Measurements from ENCODE around the gene TMEM185B. TPM values are rescaled to one million over a fixed set of nuclear protein-coding genes. Genes with fewer than 3 reads are reported as not detected.
A peak's percentile ranks its signal among the peaks of the same experiment; 100 is the strongest.
"Not testable (repeated sequence)": the region's sequence is repeated elsewhere in the genome, so short reads cannot be mapped to it uniquely, and the experiment has no call there.

Gene TMEM185B
- total RNA-seq, 2 donors from 2014 or later, result 27.9 to 33.0 TPM

GRCh38 chr2:120199817-120200459, 23.3 kb downstream of the TMEM185B start:
- not testable (repeated sequence) for H3K27me3 Mint-ChIP-seq; H3K4me3 Mint-ChIP-seq; H3K27ac Mint-ChIP-seq; H3K9me3 Mint-ChIP-seq; DNase-seq (ENCODE audit: low spot score); ATAC-seq
- Mint-ChIP-seq H3K36me3 (peaks cover 16% of the 10 kb centered on the region), H3K4me1 (ENCODE audit: low read depth in 2 of 2) (peaks cover 0 to 10% of the 10 kb centered on the region in 2 donors)

GRCh38 chr2:120195553-120195952, 27.6 kb downstream of the TMEM185B start:
- H3K4me1 Mint-ChIP-seq (ENCODE audit: low read depth in 2 of 2), result peaks cover 0 to 3% of the 10 kb centered on the region in 2 donors
- no peak for DNase-seq (ENCODE audit: low spot score)
- H3K9me3 Mint-ChIP-seq, result peaks cover 7% of the 10 kb centered on the region
- ATAC-seq, result no peak
- H3K27ac Mint-ChIP-seq, result no peak overlapping the region
- no peak overlapping the region for H3K4me3 Mint-ChIP-seq
- peaks cover 40% of the 10 kb centered on the region for H3K36me3 Mint-ChIP-seq
- H3K27me3 Mint-ChIP-seq, result peaks cover 0 to 4% of the 10 kb centered on the region in 2 donors

GRCh38 chr2:120192280-120192679, 30.9 kb downstream of the TMEM185B start:
- H3K27ac Mint-ChIP-seq, result no peak overlapping the region
- peaks cover 0 to 4% of the 10 kb centered on the region in 2 donors for H3K27me3 Mint-ChIP-seq
- H3K36me3 Mint-ChIP-seq, result peaks cover 29% of the 10 kb centered on the region
- H3K4me1 Mint-ChIP-seq (ENCODE audit: low read depth in 2 of 2), result no peaks in the 10 kb centered on the region
- DNase-seq (ENCODE audit: low spot score) (no peak), ATAC-seq (no peak)
- peaks cover 7% of the 10 kb centered on the region for H3K9me3 Mint-ChIP-seq
- no peak overlapping the region for H3K4me3 Mint-ChIP-seq

- Mint-ChIP-seq H3K36me3 (peaks cover 32% of the 10 kb centered on the region), H3K27ac (no peak overlapping the region), H3K27me3 (peaks cover 4 to 9% of the 10 kb centered on the region in 2 donors), H3K9me3 (peaks cover 7% of the 10 kb centered on the region), H3K4me3 (no peak overlapping the region), H3K4me1 (ENCODE audit: low read depth in 2 of 2) (no peaks in the 10 kb centered on the region)
- ATAC-seq (no peak), DNase-seq (ENCODE audit: low spot score) (no peak)
Observed at GRCh38 chr2:120189189-120189588, 34.0 kb downstream of the TMEM185B start.

GRCh38 chr2:120182019-120182560, 41.1 kb downstream of the TMEM185B start:
- Mint-ChIP-seq H3K27me3 (peaks cover 0 to 9% of the 10 kb centered on the region in 2 donors), H3K27ac (peak overlapping the region; percentile 71 to 92), H3K4me3 (peak overlapping the region; percentile 70), H3K4me1 (ENCODE audit: low read depth in 2 of 2) (peaks cover 33 to 37% of the 10 kb centered on the region in 2 donors), H3K9me3 (peaks cover 2% of the 10 kb centered on the region), H3K36me3 (peaks cover 14% of the 10 kb centered on the region)
- no peak for ATAC-seq
- no peak for DNase-seq (ENCODE audit: low spot score)

- H3K4me1 Mint-ChIP-seq (ENCODE audit: low read depth in 2 of 2), result peaks cover 36 to 52% of the 10 kb centered on the region in 2 donors
- H3K27me3 Mint-ChIP-seq, result peaks cover 0 to under 1% of the 10 kb centered on the region in 2 donors
- H3K36me3 Mint-ChIP-seq, result peaks cover 7% of the 10 kb centered on the region
- peak overlapping the region in 1 of 2 donors; percentile 34 for H3K27ac Mint-ChIP-seq
- DNase-seq (ENCODE audit: low spot score) (no peak), ATAC-seq (no peak)
- H3K9me3 Mint-ChIP-seq, result peaks cover 2% of the 10 kb centered on the region
- H3K4me3 Mint-ChIP-seq, result no peak overlapping the region
Observed at GRCh38 chr2:120180066-120180465, 43.1 kb downstream of the TMEM185B start.

GRCh38 chr2:120179396-120179795, 43.8 kb downstream of the TMEM185B start:
- no peak overlapping the region for H3K4me3 Mint-ChIP-seq
- peaks cover 6% of the 10 kb centered on the region for H3K36me3 Mint-ChIP-seq
- H3K27me3 Mint-ChIP-seq, result no peaks in the 10 kb centered on the region
- H3K27ac Mint-ChIP-seq, result peak overlapping the region in 1 of 2 donors; percentile 34
- no peak for ATAC-seq
- peaks cover 36 to 54% of the 10 kb centered on the region in 2 donors for H3K4me1 Mint-ChIP-seq (ENCODE audit: low read depth in 2 of 2)
- DNase-seq (ENCODE audit: low spot score), result no peak
- H3K9me3 Mint-ChIP-seq, result peaks cover 2% of the 10 kb centered on the region

- ATAC-seq, result no peak
- Mint-ChIP-seq H3K27ac (peak overlapping the region; percentile 98), H3K9me3 (peaks cover 1% of the 10 kb centered on the region), H3K4me1 (ENCODE audit: low read depth in 2 of 2) (peaks cover 27 to 45% of the 10 kb centered on the region in 2 donors), H3K36me3 (no peaks in the 10 kb centered on the region), H3K27me3 (no peaks in the 10 kb centered on the region), H3K4me3 (peak overlapping the region; percentile 99)
- no peak for DNase-seq (ENCODE audit: low spot score)
Observed at GRCh38 chr2:120177973-120178372, 45.2 kb downstream of the TMEM185B start.

GRCh38 chr2:120177001-120177621, 46.1 kb downstream of the TMEM185B start:
- Mint-ChIP-seq H3K4me1 (ENCODE audit: low read depth in 2 of 2) (peaks cover 22 to 38% of the 10 kb centered on the region in 2 donors), H3K27me3 (no peaks in the 10 kb centered on the region), H3K36me3 (no peaks in the 10 kb centered on the region), H3K4me3 (peak overlapping the region; percentile 99), H3K27ac (peak overlapping the region; percentile 98), H3K9me3 (no peaks in the 10 kb centered on the region)
- DNase-seq (ENCODE audit: low spot score) (peak; percentile 84), ATAC-seq (peak; percentile 94 to 95)

- Mint-ChIP-seq H3K27me3 (no peaks in the 10 kb centered on the region), H3K4me3 (peak overlapping the region; percentile 99), H3K36me3 (no peaks in the 10 kb centered on the region), H3K4me1 (ENCODE audit: low read depth in 2 of 2) (peaks cover 16 to 32% of the 10 kb centered on the region in 2 donors), H3K9me3 (no peaks in the 10 kb centered on the region), H3K27ac (peak overlapping the region; percentile 98)
- no peak for DNase-seq (ENCODE audit: low spot score)
- ATAC-seq, result no peak
Observed at GRCh38 chr2:120176526-120176925, 46.7 kb downstream of the TMEM185B start.

- H3K36me3 Mint-ChIP-seq, result no peaks in the 10 kb centered on the region
- H3K27ac Mint-ChIP-seq, result peak overlapping the region; percentile 42 to 98
- H3K27me3 Mint-ChIP-seq, result no peaks in the 10 kb centered on the region
- H3K4me3 Mint-ChIP-seq, result no peak overlapping the region
- no peaks in the 10 kb centered on the region for H3K9me3 Mint-ChIP-seq
- ATAC-seq (no peak), DNase-seq (ENCODE audit: low spot score) (no peak)
- H3K4me1 Mint-ChIP-seq (ENCODE audit: low read depth in 2 of 2), result peaks cover 14 to 31% of the 10 kb centered on the region in 2 donors
Observed at GRCh38 chr2:120174963-120175581, 48.1 kb downstream of the TMEM185B start.
